Testis (tissue), 5 donors: Measurements from ENCODE around the gene KRTCAP3. TPM values are rescaled to one million over a fixed set of nuclear protein-coding genes. Genes with fewer than 3 reads are reported as not detected.

Source experiments
- DNase-seq: peaks from one replicate; pipeline ENCODE4 v3.0.0-alpha.2; 2019
- H3K27ac ChIP-seq, 2 donors: fragments of 200-600 bp; sonication (generic); one replicate each; pipeline ENCODE4 v1.5.1; 2019
- H3K27me3 ChIP-seq: fragments of 200-600 bp; sonication (generic); one replicate; pipeline ENCODE4 v1.5.1; 2019
- H3K36me3 ChIP-seq: fragments of 200-600 bp; sonication (generic); one replicate; pipeline ENCODE4 v1.5.1; 2017; ENCODE audit warnings: low read depth; ENCODE audit errors: missing control alignments
- H3K4me1 ChIP-seq: fragments of 200-600 bp; sonication (generic); one replicate; pipeline ENCODE4 v1.5.1; 2019
- H3K4me3 ChIP-seq, 2 donors: fragments of 200-600 bp; sonication (generic); one replicate each; pipeline ENCODE4 v1.5.1; 2017 to 2019
- H3K9me3 ChIP-seq: fragments of 200-600 bp; sonication (generic); one replicate; pipeline ENCODE4 v1.5.1; 2017
- CTCF ChIP-seq, 3 experiments: fragments of 450-650 bp in 2 of 3; fragments of 200-600 bp in 1 of 3; sonication (generic) in 1 of 3; IDR thresholded peaks; one replicate each; pipeline ENCODE4 v1.5.1; 2016 to 2019; ENCODE audit warnings: antibody characterized with exemption in 3 of 3, mild to moderate bottlenecking in 2 of 3, moderate library complexity in 1 of 3
- POLR2A ChIP-seq: fragments of 450-650 bp; IDR thresholded peaks from one replicate; pipeline ENCODE4 v1.6.1; 2017; ENCODE audit warnings: antibody characterized with exemption, mild to moderate bottlenecking, moderate library complexity
- WGBS, 2 donors: methylation state at CpG; one replicate each; pipeline ENCODE4 v1.1.5; 2018; 5-methylcytosine and 5-hydroxymethylcytosine counted together
- intact Hi-C: fragments of 100-400 bp; cut with DNase I; formaldehyde crosslinking; loops from one replicate; pipeline ENCODE4 v1.15.1; 2023; ENCODE audit warnings: low total_unique reads
- long read RNA-seq, 2 donors: transcript quantifications; one replicate each; lab custom pipeline, GENCODE V29; 2026
- polyA plus RNA-seq: library from polyadenylated mRNA; stranded (reverse); fragments of 350-450 nt; fragmentation: Illumina TruSeq; extraction: RNeasy Lipid Tissue Mini Kit (QIAGEN cat#74804); gene quantifications from one replicate; pipeline ENCODE4 v1.2.3, GENCODE V29; 2014; ENCODE audit warnings: low read depth, low replicate concordance; ENCODE audit not compliant: insufficient read depth
- total RNA-seq, 2 donors: library from RNA; depleted of rRNA; stranded (reverse); fragments of >200 nt; gene quantifications; one replicate each; pipeline ENCODE4 v1.2.3, GENCODE V29; 2016

KRTCAP3 gene
- 1 to 10 TPM; 4.3 to 6.8 TPM for total RNA-seq
- polyA plus RNA-seq = 5.1 TPM
- long read RNA-seq, donor 1, partial matches to known transcripts = 0 of 1 reads
- long read RNA-seq, donor 1, other reads (novel, unspliced or antisense) = 0 of 1 reads
- long read RNA-seq, donor 2, partial matches to known transcripts = 0 of 2 reads
- long read RNA-seq, donor 2, other reads (novel, unspliced or antisense) = 0 of 2 reads

- H3K36me3 ChIP-seq = no peaks in the 10 kb centered on the region
- WGBS, 2 donors = 33 to 55% methylated on average over 3 to 52 of the region's 80 CpGs
- peak within 1 kb of the TSS; percentile 32 to 51 for H3K4me3 ChIP-seq
- peak within 1 kb of the TSS in 1 of 2 donors; percentile 26 for H3K27ac ChIP-seq
- no peaks in the 10 kb centered on the region for H3K27me3 ChIP-seq
- TF ChIP-seq CTCF (IDR thresholded peaks at IDR 0.05) (no peak), POLR2A (no peak)
- DNase-seq = peak; percentile 39
- H3K4me1 ChIP-seq = peaks cover 23% of the 10 kb centered on the region
- intact Hi-C loops = no loop called here
- no peaks in the 10 kb centered on the region for H3K9me3 ChIP-seq
Observed at GRCh38 chr2:27441958-27442919, at the start of gene KRTCAP3. Gene KRTCAP3 (plus strand): TSS chr2:27442381. CDS start chr2:27442413, 32 bp downstream.

- no peaks in the 10 kb centered on the region for H3K4me1 ChIP-seq
- 70 to 76% methylated on average over 33 of the region's 33 CpGs for WGBS, 2 donors
- H3K27ac ChIP-seq = no peak overlapping the region
- no peaks in the 10 kb centered on the region for H3K27me3 ChIP-seq
- H3K9me3 ChIP-seq = no peaks in the 10 kb centered on the region
- no peak for DNase-seq
- no peak for TF ChIP-seq CTCF (IDR thresholded peaks at IDR 0.05)
- no peak for TF ChIP-seq POLR2A
- intact Hi-C loops = no loop called here
- peak overlapping the region in 1 of 2 donors; percentile 5 for H3K4me3 ChIP-seq
- no peaks in the 10 kb centered on the region for H3K36me3 ChIP-seq
Observed at GRCh38 chr2:27393225-27393624, 49.0 kb upstream of the KRTCAP3 start.

GRCh38 chr2:27398962-27399361, 43.2 kb upstream of the KRTCAP3 start:
- WGBS, 2 donors = 92 to 95% methylated on average over 5 of the region's 5 CpGs
- Histone ChIP-seq H3K4me1 (no peaks in the 10 kb centered on the region), H3K27ac (no peak overlapping the region), H3K9me3 (no peaks in the 10 kb centered on the region), H3K36me3 (no peaks in the 10 kb centered on the region), H3K4me3 (no peak overlapping the region), H3K27me3 (no peaks in the 10 kb centered on the region)
- TF ChIP-seq POLR2A (no peak), CTCF (IDR thresholded peaks at IDR 0.05) (no peak)
- intact Hi-C loops = no loop called here
- DNase-seq = no peak

- TF ChIP-seq POLR2A (no peak), CTCF (IDR thresholded peaks at IDR 0.05) (no peak)
- H3K4me3 ChIP-seq = no peak overlapping the region
- intact Hi-C loops = no loop called here
- no peaks in the 10 kb centered on the region for H3K36me3 ChIP-seq
- H3K27ac ChIP-seq = no peak overlapping the region
- DNase-seq = no peak
- no peaks in the 10 kb centered on the region for H3K27me3 ChIP-seq
- no peaks in the 10 kb centered on the region for H3K9me3 ChIP-seq
- no peaks in the 10 kb centered on the region for H3K4me1 ChIP-seq
- 100% methylated on average over 2 of the region's 2 CpGs for WGBS, 2 donors
Observed at GRCh38 chr2:27400348-27401135, 41.6 kb upstream of the KRTCAP3 start.
